Activated CD4-positive, alpha-beta T cell treated with anti-CD3 and anti-CD28 coated beads, Interleukin-2, amount 50 U/mL, for 24 hours (primary cell): ENCODE measurements around the gene BDNF.

ENCODE experiments used
- DNase-seq, 2 donors: peaks; one replicate each; pipeline ENCODE4 v3.0.0-alpha.2; 2020; ENCODE audit warnings: low read depth in 1 of 2, low spot score in 1 of 2

Gene BDNF

GRCh38 chr11:27626938-27627586 lies 73.2 kb downstream of the BDNF start:
- DNase-seq, result no peak

- DNase-seq, result no peak
Observed at GRCh38 chr11:27626269-27626937, 73.9 kb downstream of the BDNF start.

GRCh38 chr11:27625347-27625912 lies 74.8 kb downstream of the BDNF start:
- no peak for DNase-seq

GRCh38 chr11:27623945-27624523 lies 76.2 kb downstream of the BDNF start:
- no peak for DNase-seq

GRCh38 chr11:27622541-27623300 lies 77.5 kb downstream of the BDNF start:
- DNase-seq, result no peak

GRCh38 chr11:27621405-27622161 lies 78.7 kb downstream of the BDNF start:
- no peak for DNase-seq

GRCh38 chr11:27619763-27620335 lies 80.4 kb downstream of the BDNF start:
- DNase-seq, result no peak

- no peak for DNase-seq
Observed at GRCh38 chr11:27619039-27619574, 81.1 kb downstream of the BDNF start.

GRCh38 chr11:27618281-27618915 lies 81.9 kb downstream of the BDNF start:
- no peak for DNase-seq

- no peak for DNase-seq
Observed at GRCh38 chr11:27616711-27617110, 83.5 kb downstream of the BDNF start.

- DNase-seq, result no peak
Observed at GRCh38 chr11:27615833-27616232, 84.4 kb downstream of the BDNF start.

GRCh38 chr11:27614092-27614491 lies 86.2 kb downstream of the BDNF start:
- DNase-seq, result no peak

GRCh38 chr11:27612932-27613880 lies 87.0 kb downstream of the BDNF start:
- DNase-seq, result no peak

- DNase-seq, result no peak
Observed at GRCh38 chr11:27611947-27612455, 88.3 kb downstream of the BDNF start.

GRCh38 chr11:27611390-27611789 lies 88.9 kb downstream of the BDNF start:
- DNase-seq, result no peak

GRCh38 chr11:27610946-27611345 lies 89.3 kb downstream of the BDNF start:
- no peak for DNase-seq

- DNase-seq, result no peak
Observed at GRCh38 chr11:27610280-27610679, 90.0 kb downstream of the BDNF start.

- no peak for DNase-seq
Observed at GRCh38 chr11:27608951-27609350, 91.3 kb downstream of the BDNF start.
